Neural cell (in vitro differentiated cells): ENCODE data around the gene UNC45A. TPM values are rescaled to one million over a fixed set of nuclear protein-coding genes. Genes with fewer than 3 reads are reported as not detected.

Experiments used
- H2AFZ ChIP-seq: fragments of 200-600, 300-800 bp; sonication (generic), shearing (Covaris generic); 2 replicates; pipeline ENCODE4 v1.6.0; 2014; ENCODE audit warnings: low read depth, mild to moderate bottlenecking, antibody characterized with exemption, low read length, moderate library complexity
- H3F3A ChIP-seq: fragments of 200-600 bp; shearing (Covaris generic); 2 replicates; pipeline ENCODE4 v1.6.1; 2016; ENCODE audit warnings: mild to moderate bottlenecking, moderate library complexity, mixed read lengths, antibody characterized with exemption, low read length; ENCODE audit not compliant: insufficient read depth, poor library complexity, severe bottlenecking
- H3K27ac ChIP-seq: fragments of 200-600, 300-800 bp; sonication (generic), shearing (Covaris generic); 2 replicates; pipeline ENCODE4 v1.5.1; 2014; ENCODE audit warnings: mild to moderate bottlenecking, low read length, moderate library complexity
- H3K27me3 ChIP-seq: fragments of 300-800, 200-600 bp; sonication (generic), shearing (Covaris generic); 2 replicates; pipeline ENCODE4 v1.6.0; 2014; ENCODE audit warnings: mild to moderate bottlenecking, low read depth, low read length, moderate library complexity; ENCODE audit not compliant: insufficient read depth
- H3K36me3 ChIP-seq: fragments of 300-800, 200-600 bp; sonication (generic), shearing (Covaris generic); 2 replicates; pipeline ENCODE4 v1.5.1; 2014; ENCODE audit warnings: mild to moderate bottlenecking, antibody characterized with exemption, low read length, moderate library complexity; ENCODE audit not compliant: insufficient read depth
- H3K4me2 ChIP-seq: fragments of 300-800, 200-600 bp; sonication (generic), shearing (Covaris generic); 2 replicates; pipeline ENCODE4 v1.6.0; 2014; ENCODE audit warnings: mild to moderate bottlenecking, low read length
- H3K4me3 ChIP-seq: fragments of 300-800, 200-600 bp; sonication (generic), shearing (Covaris generic); 2 replicates; pipeline ENCODE4 v1.5.1; 2014; ENCODE audit warnings: mild to moderate bottlenecking, low read length, moderate library complexity
- H3K79me2 ChIP-seq: fragments of 200-600 bp; shearing (Covaris generic); replicated peaks from 2 replicates; pipeline ENCODE4 v1.6.0; 2014; ENCODE audit warnings: mild to moderate bottlenecking, low read length, moderate library complexity; ENCODE audit not compliant: insufficient read depth
- H3K9ac ChIP-seq: fragments of 300-800, 200-600 bp; sonication (generic), shearing (Covaris generic); 2 replicates; pipeline ENCODE4 v1.6.1; 2016; ENCODE audit warnings: mild to moderate bottlenecking, low read length, mixed read lengths
- H3K9me2 ChIP-seq: fragments of 200-600 bp; shearing (Covaris generic); 2 replicates; pipeline ENCODE4 v1.6.1; 2016; ENCODE audit warnings: mild to moderate bottlenecking, low read length, mixed read lengths; ENCODE audit not compliant: insufficient read depth
- H3K9me3 ChIP-seq: fragments of 200-600, 300-800 bp; sonication (generic), shearing (Covaris generic); 2 replicates; pipeline ENCODE4 v1.6.1; 2016; ENCODE audit warnings: mild to moderate bottlenecking, mixed run types, low read length, moderate library complexity, mixed read lengths
- H4K20me1 ChIP-seq: fragments of 200-600 bp; shearing (Covaris generic); 2 replicates; pipeline ENCODE4 v1.6.1; 2016; ENCODE audit warnings: mild to moderate bottlenecking, mixed run types; ENCODE audit not compliant: insufficient read depth
- EP300 ChIP-seq: fragments of 450-650 bp; conservative IDR thresholded peaks from 2 replicates; pipeline ENCODE4 v1.6.1; 2014; ENCODE audit warnings: antibody characterized with exemption, mild to moderate bottlenecking, moderate library complexity; ENCODE audit not compliant: poor library complexity, severe bottlenecking
- EZH2 ChIP-seq: fragments of 200-600, 300-800 bp; shearing (Covaris generic), sonication (generic); IDR thresholded peaks from 2 replicates; pipeline ENCODE4 v1.6.1; 2014; ENCODE audit warnings: antibody characterized with exemption, low read length, borderline replicate concordance, mild to moderate bottlenecking; ENCODE audit not compliant: insufficient read depth, poor library complexity, severe bottlenecking
- MXI1 ChIP-seq: fragments of 450-650 bp; conservative IDR thresholded peaks from 2 replicates; pipeline ENCODE4 v1.6.1; 2014; ENCODE audit warnings: antibody characterized with exemption, mild to moderate bottlenecking; ENCODE audit not compliant: poor library complexity, severe bottlenecking
- POLR2AphosphoS5 ChIP-seq: IDR thresholded peaks from 2 replicates; pipeline ENCODE4 v1.6.1; 2012
- RAD21 ChIP-seq: fragments of 450-650 bp; conservative IDR thresholded peaks from 2 replicates; pipeline ENCODE4 v1.6.1; 2014; ENCODE audit warnings: antibody characterized with exemption, mild to moderate bottlenecking, moderate library complexity
- SMC3 ChIP-seq: fragments of 450-650 bp; conservative IDR thresholded peaks from 2 replicates; pipeline ENCODE4 v1.6.1; 2014; ENCODE audit warnings: antibody characterized with exemption, mild to moderate bottlenecking, moderate library complexity; ENCODE audit not compliant: poor library complexity
- TAF1 ChIP-seq: IDR thresholded peaks from 2 replicates; pipeline ENCODE4 v1.6.1; 2012; ENCODE audit warnings: low read depth
- polyA minus RNA-seq: library from RNA; depleted of rRNA, polyadenylated mRNA; stranded (reverse); fragments of >200 nt; gene quantifications from 2 replicates; pipeline ENCODE4 v1.2.3, GENCODE V29; 2014
- polyA plus RNA-seq: library from polyadenylated mRNA; depleted of rRNA; stranded (reverse); fragments of >200 nt; gene quantifications from 2 replicates; pipeline ENCODE4 v1.2.3, GENCODE V29; 2014
- TF ChIP-seq, protein P1 (sequence below): IDR thresholded peaks from 2 replicates; pipeline ENCODE4 v1.6.1; 2012; ENCODE audit warnings: borderline replicate concordance
- TF ChIP-seq, protein P2 (sequence below): fragments of 450-650 bp; IDR thresholded peaks from 2 replicates; pipeline ENCODE4 v1.5.1; 2014; ENCODE audit warnings: antibody characterized with exemption, mild to moderate bottlenecking, moderate library complexity; ENCODE audit not compliant: poor library complexity, severe bottlenecking

Gene UNC45A
- polyA plus RNA-seq (41.3 and 51.4 TPM in 2 replicates), polyA minus RNA-seq (54.3 and 66.5 TPM in 2 replicates)

DNA sequence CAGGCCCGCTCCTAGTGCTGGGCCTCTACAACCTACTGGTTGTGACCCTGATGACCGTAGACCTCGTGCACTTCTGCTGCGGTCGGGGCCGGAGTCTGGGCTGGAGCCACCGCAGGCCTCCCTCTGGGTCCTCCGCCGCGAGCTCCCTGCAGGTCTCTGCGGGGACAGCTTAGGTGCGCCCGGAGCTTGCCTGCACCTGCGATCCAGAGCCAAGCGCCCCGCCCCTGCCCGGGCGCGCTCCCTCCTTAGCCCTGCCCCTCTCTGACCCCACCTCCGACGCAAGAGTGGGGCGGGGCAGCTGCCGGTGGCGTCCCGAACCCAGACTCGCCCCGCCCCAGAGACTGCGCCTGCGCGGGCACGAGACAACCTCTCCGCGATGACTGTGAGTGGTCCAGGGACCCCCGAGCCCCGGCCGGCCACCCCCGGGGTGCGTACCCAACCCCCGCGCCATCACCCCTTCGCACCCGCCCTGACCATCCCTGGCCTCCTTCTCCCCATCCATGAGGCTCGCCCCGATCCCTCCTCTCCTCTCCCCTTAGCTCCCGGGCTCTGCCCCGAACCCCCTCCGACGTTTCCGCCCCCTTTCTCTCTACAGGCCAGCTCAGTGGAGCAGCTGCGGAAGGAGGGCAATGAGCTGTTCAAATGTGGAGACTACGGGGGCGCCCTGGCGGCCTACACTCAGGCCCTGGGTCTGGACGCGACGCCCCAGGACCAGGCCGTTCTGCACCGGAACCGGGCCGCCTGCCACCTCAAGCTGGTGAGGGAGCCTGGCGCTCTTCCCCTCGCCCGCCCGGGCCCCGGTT lies at the start of gene UNC45A:
Gene UNC45A, plus strand, starts transcription at position 337 of the 803 bp plus-strand sequence. Its CDS starts 40 bp downstream, at position 377.
- H3F3A ChIP-seq = no peaks in the 10 kb centered on the region
- H3K27me3 ChIP-seq = no peaks in the 10 kb centered on the region
- no peaks in the 10 kb centered on the region for H3K9me2 ChIP-seq
- TF ChIP-seq MXI1 (peak; percentile 59), TAF1 (no peak), POLR2AphosphoS5 (peak; percentile 86), RAD21 (no peak), SMC3 (no peak), EP300 (no peak), EZH2 (no peak)
- TF ChIP-seq, protein P1, sequence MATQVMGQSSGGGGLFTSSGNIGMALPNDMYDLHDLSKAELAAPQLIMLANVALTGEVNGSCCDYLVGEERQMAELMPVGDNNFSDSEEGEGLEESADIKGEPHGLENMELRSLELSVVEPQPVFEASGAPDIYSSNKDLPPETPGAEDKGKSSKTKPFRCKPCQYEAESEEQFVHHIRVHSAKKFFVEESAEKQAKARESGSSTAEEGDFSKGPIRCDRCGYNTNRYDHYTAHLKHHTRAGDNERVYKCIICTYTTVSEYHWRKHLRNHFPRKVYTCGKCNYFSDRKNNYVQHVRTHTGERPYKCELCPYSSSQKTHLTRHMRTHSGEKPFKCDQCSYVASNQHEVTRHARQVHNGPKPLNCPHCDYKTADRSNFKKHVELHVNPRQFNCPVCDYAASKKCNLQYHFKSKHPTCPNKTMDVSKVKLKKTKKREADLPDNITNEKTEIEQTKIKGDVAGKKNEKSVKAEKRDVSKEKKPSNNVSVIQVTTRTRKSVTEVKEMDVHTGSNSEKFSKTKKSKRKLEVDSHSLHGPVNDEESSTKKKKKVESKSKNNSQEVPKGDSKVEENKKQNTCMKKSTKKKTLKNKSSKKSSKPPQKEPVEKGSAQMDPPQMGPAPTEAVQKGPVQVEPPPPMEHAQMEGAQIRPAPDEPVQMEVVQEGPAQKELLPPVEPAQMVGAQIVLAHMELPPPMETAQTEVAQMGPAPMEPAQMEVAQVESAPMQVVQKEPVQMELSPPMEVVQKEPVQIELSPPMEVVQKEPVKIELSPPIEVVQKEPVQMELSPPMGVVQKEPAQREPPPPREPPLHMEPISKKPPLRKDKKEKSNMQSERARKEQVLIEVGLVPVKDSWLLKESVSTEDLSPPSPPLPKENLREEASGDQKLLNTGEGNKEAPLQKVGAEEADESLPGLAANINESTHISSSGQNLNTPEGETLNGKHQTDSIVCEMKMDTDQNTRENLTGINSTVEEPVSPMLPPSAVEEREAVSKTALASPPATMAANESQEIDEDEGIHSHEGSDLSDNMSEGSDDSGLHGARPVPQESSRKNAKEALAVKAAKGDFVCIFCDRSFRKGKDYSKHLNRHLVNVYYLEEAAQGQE = peak; percentile 27
- TF ChIP-seq, protein P2, sequence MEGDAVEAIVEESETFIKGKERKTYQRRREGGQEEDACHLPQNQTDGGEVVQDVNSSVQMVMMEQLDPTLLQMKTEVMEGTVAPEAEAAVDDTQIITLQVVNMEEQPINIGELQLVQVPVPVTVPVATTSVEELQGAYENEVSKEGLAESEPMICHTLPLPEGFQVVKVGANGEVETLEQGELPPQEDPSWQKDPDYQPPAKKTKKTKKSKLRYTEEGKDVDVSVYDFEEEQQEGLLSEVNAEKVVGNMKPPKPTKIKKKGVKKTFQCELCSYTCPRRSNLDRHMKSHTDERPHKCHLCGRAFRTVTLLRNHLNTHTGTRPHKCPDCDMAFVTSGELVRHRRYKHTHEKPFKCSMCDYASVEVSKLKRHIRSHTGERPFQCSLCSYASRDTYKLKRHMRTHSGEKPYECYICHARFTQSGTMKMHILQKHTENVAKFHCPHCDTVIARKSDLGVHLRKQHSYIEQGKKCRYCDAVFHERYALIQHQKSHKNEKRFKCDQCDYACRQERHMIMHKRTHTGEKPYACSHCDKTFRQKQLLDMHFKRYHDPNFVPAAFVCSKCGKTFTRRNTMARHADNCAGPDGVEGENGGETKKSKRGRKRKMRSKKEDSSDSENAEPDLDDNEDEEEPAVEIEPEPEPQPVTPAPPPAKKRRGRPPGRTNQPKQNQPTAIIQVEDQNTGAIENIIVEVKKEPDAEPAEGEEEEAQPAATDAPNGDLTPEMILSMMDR = no peak
- peaks cover 16% of the 10 kb centered on the region for H3K79me2 ChIP-seq
- H3K9me3 ChIP-seq = no peaks in the 10 kb centered on the region
- H4K20me1 ChIP-seq = no peaks in the 10 kb centered on the region
- H3K36me3 ChIP-seq = no peaks in the 10 kb centered on the region
- peak within 1 kb of the TSS; percentile 85 for H3K9ac ChIP-seq
- peak within 1 kb of the TSS; percentile 94 for H3K4me3 ChIP-seq
- peak within 1 kb of the TSS; percentile 99 for H3K4me2 ChIP-seq
- H2AFZ ChIP-seq = peak within 1 kb of the TSS; percentile 87
- peak within 1 kb of the TSS; percentile 66 for H3K27ac ChIP-seq

DNA sequence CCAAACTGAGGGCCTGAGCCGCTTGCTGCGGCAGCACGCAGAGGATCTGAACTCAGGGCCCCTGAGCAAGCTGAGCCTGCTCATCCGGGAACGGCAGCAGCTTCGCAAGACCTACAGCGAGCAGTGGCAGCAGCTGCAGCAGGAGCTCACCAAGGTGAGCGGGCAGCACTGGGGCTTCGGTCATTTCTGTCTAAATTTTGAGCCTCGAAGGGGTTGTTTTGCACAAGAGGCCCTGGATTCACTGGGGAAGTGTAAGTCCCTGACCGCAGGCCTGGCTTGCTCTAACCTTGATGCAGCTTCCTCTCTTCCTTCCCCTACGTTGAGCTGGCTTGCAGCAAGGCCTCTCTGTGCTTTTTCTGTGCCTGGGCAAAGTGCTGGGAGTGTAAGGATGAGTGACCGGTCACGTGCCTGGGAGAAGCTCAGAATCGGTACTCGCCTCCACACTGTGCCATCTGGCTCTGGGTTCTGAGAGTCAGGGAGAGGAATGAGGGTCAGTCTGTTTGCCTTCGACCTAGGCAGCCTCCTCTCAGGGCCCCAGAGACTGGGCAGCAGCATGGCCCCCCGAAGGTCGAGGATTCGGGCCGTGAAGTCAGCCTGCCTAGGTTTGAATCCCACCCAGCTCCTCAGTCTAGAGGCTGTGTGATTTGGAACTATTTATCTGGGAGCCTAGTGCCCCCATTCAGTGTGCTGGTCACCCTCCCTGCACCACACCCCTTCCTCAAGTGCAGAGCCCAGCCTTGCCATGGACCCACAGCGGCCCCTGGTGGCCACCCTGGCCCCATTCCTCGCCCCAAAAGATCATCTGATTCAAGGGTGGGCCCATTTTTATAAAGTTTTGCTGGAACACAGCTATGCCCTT lies 49.4 kb upstream of the UNC45A start:
- Histone ChIP-seq H3K9ac (no peak overlapping the region), H3K79me2 (no peaks in the 10 kb centered on the region), H4K20me1 (no peaks in the 10 kb centered on the region), H3K9me3 (no peaks in the 10 kb centered on the region), H3K27ac (no peak overlapping the region), H3K4me3 (no peak overlapping the region), H3K4me2 (no peak overlapping the region), H3K36me3 (no peaks in the 10 kb centered on the region), H3F3A (no peaks in the 10 kb centered on the region), H2AFZ (no peak overlapping the region), H3K27me3 (no peaks in the 10 kb centered on the region), H3K9me2 (no peaks in the 10 kb centered on the region)
- peak; percentile 91 for TF ChIP-seq SMC3
- TF ChIP-seq, protein P1 = no peak
- TF ChIP-seq, protein P2 = peak; percentile 93
- no peak for TF ChIP-seq EP300
- TF ChIP-seq RAD21 = peak; percentile 91
- TF ChIP-seq MXI1 = no peak
- no peak for TF ChIP-seq EZH2
- TF ChIP-seq TAF1 = no peak
- TF ChIP-seq POLR2AphosphoS5 = no peak
